ENCODE results near the gene MGAT3.

Gene MGAT3

DNA sequence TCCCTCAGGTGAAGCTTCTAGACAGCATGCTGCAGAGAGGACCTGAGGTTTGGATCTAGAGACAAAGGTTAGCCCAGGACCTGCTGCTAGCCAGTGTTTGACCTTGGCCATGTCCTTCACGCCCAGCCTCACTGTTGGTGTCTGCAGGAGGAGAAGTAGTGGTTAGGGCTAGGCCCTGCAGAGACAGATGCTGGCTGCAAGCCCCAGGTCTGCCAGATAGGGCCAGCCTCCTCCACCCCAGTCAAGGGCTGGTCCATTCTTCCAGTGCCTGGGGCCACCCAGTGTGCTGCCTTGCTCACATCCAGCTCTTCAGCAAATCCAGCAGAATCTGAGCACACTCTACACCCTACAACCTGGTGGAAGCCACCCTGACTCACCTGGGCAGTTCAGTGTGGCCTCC lies 23.7 kb downstream of the MGAT3 start:
- no peak overlapping the region for H3K4me3 ChIP-seq (ENCODE audit: low read depth, low read length)
- DNase-seq (ENCODE audit: low read depth): no peak
- TF ChIP-seq, protein P1, sequence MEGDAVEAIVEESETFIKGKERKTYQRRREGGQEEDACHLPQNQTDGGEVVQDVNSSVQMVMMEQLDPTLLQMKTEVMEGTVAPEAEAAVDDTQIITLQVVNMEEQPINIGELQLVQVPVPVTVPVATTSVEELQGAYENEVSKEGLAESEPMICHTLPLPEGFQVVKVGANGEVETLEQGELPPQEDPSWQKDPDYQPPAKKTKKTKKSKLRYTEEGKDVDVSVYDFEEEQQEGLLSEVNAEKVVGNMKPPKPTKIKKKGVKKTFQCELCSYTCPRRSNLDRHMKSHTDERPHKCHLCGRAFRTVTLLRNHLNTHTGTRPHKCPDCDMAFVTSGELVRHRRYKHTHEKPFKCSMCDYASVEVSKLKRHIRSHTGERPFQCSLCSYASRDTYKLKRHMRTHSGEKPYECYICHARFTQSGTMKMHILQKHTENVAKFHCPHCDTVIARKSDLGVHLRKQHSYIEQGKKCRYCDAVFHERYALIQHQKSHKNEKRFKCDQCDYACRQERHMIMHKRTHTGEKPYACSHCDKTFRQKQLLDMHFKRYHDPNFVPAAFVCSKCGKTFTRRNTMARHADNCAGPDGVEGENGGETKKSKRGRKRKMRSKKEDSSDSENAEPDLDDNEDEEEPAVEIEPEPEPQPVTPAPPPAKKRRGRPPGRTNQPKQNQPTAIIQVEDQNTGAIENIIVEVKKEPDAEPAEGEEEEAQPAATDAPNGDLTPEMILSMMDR (IDR thresholded peaks at IDR 0.05; ENCODE audit: insufficient read depth, low read depth, low read length, missing control alignments): no peak

GRCh38 chr22:39481054-39481453 lies 24.2 kb downstream of the MGAT3 start:
- no peak overlapping the region for H3K4me3 ChIP-seq (ENCODE audit: low read depth, low read length)
- TF ChIP-seq, protein P1 (IDR thresholded peaks at IDR 0.05; ENCODE audit: insufficient read depth, low read depth, low read length, missing control alignments): no peak
- no peak for DNase-seq (ENCODE audit: low read depth)

DNA sequence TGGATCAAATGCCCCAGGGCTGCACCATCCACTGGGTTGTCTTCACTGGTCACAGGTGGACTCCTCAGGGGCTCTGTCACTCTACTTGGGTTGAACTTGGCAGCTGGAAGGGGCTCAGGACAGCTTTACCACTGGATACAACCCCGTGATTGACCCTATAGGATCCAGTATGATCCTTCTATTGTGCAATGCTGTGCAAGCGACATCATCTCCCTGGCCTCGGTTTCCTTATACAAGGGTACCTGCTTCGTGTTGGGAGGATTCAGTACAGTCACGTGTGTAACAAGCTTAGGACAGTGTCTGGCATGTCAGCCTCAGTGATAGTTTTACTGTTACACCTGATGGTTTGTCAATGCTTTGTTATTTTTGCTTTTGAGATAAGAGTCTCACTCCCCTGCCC lies 24.8 kb downstream of the MGAT3 start:
- TF ChIP-seq, protein P1 (IDR thresholded peaks at IDR 0.05; ENCODE audit: insufficient read depth, low read depth, low read length, missing control alignments): no peak
- H3K4me3 ChIP-seq (ENCODE audit: low read depth, low read length): no peak overlapping the region
- no peak for DNase-seq (ENCODE audit: low read depth)

DNA sequence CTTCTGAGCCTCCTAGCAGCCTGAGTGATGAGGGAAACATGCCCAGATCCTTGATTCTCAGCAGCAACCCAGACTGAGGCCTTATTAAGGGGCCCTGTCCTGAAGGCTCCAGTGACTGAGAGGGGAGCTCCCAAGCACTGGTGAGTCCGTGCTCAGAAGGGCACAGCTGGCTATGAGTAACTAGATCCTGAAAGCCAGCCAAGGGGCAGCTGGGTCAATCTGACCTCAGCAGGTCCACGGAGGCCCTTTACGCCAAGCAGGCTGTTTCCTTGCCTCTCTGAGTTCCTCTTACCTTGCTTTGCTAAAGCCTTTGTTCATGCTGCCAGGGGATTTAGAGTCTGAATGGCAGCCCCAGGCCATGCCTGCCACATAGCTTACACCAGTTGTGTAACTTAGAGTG lies 26.0 kb downstream of the MGAT3 start:
- H3K4me3 ChIP-seq (ENCODE audit: low read depth, low read length): no peak overlapping the region
- TF ChIP-seq, protein P1 (IDR thresholded peaks at IDR 0.05; ENCODE audit: insufficient read depth, low read depth, low read length, missing control alignments): no peak
- no peak for DNase-seq (ENCODE audit: low read depth)

DNA sequence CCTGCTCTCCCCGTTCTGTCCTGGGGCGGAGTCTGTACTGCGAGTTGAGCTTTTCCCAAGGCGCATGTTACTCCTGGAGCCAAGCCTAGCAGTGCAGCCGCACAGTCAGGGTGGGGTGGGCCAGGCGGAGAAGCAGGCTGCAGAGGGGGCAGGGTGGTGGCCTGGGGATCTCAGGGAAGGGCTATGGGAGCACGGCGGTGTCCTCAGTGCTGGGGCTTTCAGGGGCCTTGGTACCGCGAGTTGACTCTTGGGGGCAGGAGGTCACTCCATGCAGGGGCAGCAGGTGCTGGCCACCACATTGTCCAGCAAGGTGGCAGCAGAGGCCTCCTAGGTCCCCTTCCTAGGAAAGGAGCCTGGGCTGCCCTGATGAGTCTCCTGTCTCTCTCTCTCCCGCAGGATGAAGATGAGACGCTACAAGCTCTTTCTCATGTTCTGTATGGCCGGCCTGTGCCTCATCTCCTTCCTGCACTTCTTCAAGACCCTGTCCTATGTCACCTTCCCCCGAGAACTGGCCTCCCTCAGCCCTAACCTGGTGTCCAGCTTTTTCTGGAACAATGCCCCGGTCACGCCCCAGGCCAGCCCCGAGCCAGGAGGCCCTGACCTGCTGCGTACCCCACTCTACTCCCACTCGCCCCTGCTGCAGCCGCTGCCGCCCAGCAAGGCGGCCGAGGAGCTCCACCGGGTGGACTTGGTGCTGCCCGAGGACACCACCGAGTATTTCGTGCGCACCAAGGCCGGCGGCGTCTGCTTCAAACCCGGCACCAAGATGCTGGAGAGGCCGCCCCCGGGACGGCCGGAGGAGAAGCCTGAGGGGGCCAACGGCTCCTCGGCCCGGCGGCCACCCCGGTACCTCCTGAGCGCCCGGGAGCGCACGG lies 30.4 kb downstream of the MGAT3 start:
- TF ChIP-seq, protein P1 (IDR thresholded peaks at IDR 0.05; ENCODE audit: insufficient read depth, low read depth, low read length, missing control alignments): no peak
- DNase-seq (ENCODE audit: low read depth): no peak
- no peak overlapping the region for H3K4me3 ChIP-seq (ENCODE audit: low read depth, low read length)

DNA sequence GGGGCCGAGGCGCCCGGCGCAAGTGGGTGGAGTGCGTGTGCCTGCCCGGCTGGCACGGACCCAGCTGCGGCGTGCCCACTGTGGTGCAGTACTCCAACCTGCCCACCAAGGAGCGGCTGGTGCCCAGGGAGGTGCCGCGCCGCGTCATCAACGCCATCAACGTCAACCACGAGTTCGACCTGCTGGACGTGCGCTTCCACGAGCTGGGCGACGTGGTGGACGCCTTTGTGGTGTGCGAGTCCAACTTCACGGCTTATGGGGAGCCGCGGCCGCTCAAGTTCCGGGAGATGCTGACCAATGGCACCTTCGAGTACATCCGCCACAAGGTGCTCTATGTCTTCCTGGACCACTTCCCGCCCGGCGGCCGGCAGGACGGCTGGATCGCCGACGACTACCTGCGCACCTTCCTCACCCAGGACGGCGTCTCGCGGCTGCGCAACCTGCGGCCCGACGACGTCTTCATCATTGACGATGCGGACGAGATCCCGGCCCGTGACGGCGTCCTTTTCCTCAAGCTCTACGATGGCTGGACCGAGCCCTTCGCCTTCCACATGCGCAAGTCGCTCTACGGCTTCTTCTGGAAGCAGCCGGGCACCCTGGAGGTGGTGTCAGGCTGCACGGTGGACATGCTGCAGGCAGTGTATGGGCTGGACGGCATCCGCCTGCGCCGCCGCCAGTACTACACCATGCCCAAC lies 31.2 kb downstream of the MGAT3 start:
- H3K4me3 ChIP-seq (ENCODE audit: low read depth, low read length): no peak overlapping the region
- no peak for DNase-seq (ENCODE audit: low read depth)
- TF ChIP-seq, protein P1 (IDR thresholded peaks at IDR 0.05; ENCODE audit: insufficient read depth, low read depth, low read length, missing control alignments): no peak

Measured in GM12865 (cell line).